GM23248 (cell line): ENCODE measurements around the gene SIRT7.

ENCODE experiments used
- EZH2 ChIP-seq: fragments of 200-600 bp; sonication (generic); IDR thresholded peaks from 2 replicates; pipeline ENCODE4 v1.6.1; 2018; ENCODE audit warnings: antibody characterized with exemption, mild to moderate bottlenecking; ENCODE audit not compliant: insufficient read depth, poor library complexity, severe bottlenecking
- EZH2phosphoT487 ChIP-seq: fragments of 200-600 bp; sonication (generic); IDR thresholded peaks from 2 replicates; pipeline ENCODE4 v1.6.1; 2018; ENCODE audit warnings: antibody characterized with exemption, moderate library complexity, mild to moderate bottlenecking, low read depth; ENCODE audit not compliant: insufficient read depth

DNA sequence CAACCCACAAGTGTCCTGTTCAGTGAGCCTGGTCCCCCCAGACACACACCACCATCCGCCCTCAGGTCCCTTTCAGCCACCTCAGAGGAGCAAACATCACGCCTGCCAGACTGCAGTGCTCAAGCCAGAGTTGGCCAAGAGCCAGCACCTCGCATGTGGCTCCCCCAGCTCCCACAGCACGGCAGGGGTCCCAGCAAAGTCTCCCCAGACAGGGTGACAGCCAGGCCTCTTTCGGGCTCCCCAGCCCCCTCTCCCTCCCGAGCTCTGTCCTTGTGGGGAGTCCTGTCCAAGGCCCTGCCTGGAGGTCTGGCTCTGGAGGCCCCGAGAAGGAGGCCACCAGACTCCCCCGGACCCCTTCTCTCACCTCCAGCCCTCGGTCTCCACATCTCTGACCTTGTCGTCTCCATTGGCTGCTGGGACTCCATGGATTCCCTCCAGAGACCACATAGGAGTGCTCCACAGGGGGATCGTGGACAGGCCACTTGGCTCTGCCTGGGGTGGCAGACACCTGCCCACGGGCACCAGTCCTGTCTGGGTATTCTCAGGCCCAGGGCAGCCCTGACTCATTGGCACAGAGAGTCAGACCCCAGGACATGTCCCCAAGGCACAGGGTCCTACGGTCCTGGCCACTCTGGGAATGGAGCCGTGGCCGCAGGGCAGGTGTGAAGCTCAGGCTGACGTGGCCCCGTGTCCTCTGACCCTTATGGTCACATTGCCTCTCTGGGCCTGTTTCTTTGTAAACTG, 30.8 kb upstream of the SIRT7 start:
- TF ChIP-seq EZH2 (no peak), EZH2phosphoT487 (no peak)
